HepG2 (cell line): ENCODE data around the gene CDK5RAP1. TPM values are rescaled to one million over a fixed set of nuclear protein-coding genes. Genes with fewer than 3 reads are reported as not detected.

Experiments used
- ARID5B ChIP-seq: IDR thresholded peaks from 2 replicates; pipeline ENCODE4 v1.4.0; 2020; ENCODE audit warnings: mild to moderate bottlenecking, missing genetic modification reagents
- DNMT3B ChIP-seq: conservative IDR thresholded peaks from 2 replicates; pipeline ENCODE4 v1.6.1; 2016; ENCODE audit warnings: missing biosample characterization, control low read depth
- FOXC1 ChIP-seq: sonication (generic); formaldehyde crosslinking; IDR thresholded peaks from 2 replicates; pipeline ENCODE4 v1.8.0; 2022; ENCODE audit warnings: mild to moderate bottlenecking, missing genetic modification reagents, borderline replicate concordance
- FOXK1 ChIP-seq: sonication (generic); formaldehyde crosslinking; IDR thresholded peaks from 2 replicates; pipeline ENCODE4 v1.4.0; 2020; ENCODE audit warnings: low read depth, missing genetic modification reagents, borderline replicate concordance
- HES4 ChIP-seq: sonication (generic); formaldehyde crosslinking; IDR thresholded peaks from 2 replicates; pipeline ENCODE4 v1.9.0; 2021; ENCODE audit warnings: mild to moderate bottlenecking, missing genetic modification reagents, borderline replicate concordance
- HNF1A ChIP-seq, 2 experiments: sonication (generic) in 1 of 2; formaldehyde crosslinking in 1 of 2; IDR thresholded peaks; 2 replicates each; pipeline versions ENCODE4 v1.4.0 to v1.6.1; 2016 to 2020; ENCODE audit warnings: borderline replicate concordance in 1 of 2, low read depth in 1 of 2, mild to moderate bottlenecking in 1 of 2, missing genetic modification reagents in 1 of 2
- HNF4G ChIP-seq, 2 experiments: sonication (generic) in 1 of 2; formaldehyde crosslinking in 1 of 2; IDR thresholded peaks; 2 replicates each; pipeline versions ENCODE4 v1.4.0 to v1.6.1; 2011 to 2020; ENCODE audit warnings: borderline replicate concordance in 2 of 2, low read depth in 2 of 2, mild to moderate bottlenecking in 2 of 2, low read length in 1 of 2, missing genetic modification reagents in 1 of 2, moderate library complexity in 1 of 2
- LCORL ChIP-seq, 2 experiments: fragments of 450-650 bp in 1 of 2; sonication (generic) in 1 of 2; formaldehyde crosslinking in 1 of 2; IDR thresholded peaks; 2 replicates each; pipeline versions ENCODE4 v1.5.0 to v1.6.1; 2017 to 2020; ENCODE audit warnings: antibody characterized with exemption in 1 of 2, missing genetic modification reagents in 1 of 2
- PTBP1 ChIP-seq: fragments of 200-400 bp; formaldehyde crosslinking; IDR thresholded peaks from 2 replicates; pipeline ENCODE4 v1.6.1; 2018; ENCODE audit warnings: low read length, low read depth; ENCODE audit not compliant: poor library complexity, severe bottlenecking
- SIN3A ChIP-seq: IDR thresholded peaks from 2 replicates; pipeline ENCODE4 v1.6.1; 2011; ENCODE audit warnings: low read depth, mild to moderate bottlenecking, control low read depth, low read length, borderline replicate concordance
- THAP9 ChIP-seq: sonication (generic); formaldehyde crosslinking; IDR thresholded peaks from 2 replicates; pipeline ENCODE4; 2020; ENCODE audit warnings: missing genetic modification reagents, mild to moderate bottlenecking, borderline replicate concordance
- YY1 ChIP-seq: IDR thresholded peaks from 2 replicates; pipeline ENCODE4 v1.6.1; 2011; ENCODE audit warnings: low read length, low read depth, moderate library complexity, mild to moderate bottlenecking; ENCODE audit not compliant: insufficient read depth, insufficient replicate concordance
- polyA plus RNA-seq, 8 experiments: library from polyadenylated mRNA; depleted of rRNA in 3 of 8; stranded (reverse) in 7 of 8; unstranded in 1 of 8; fragments of >200 nt; fragmentation: Illumina TruSeq in 4 of 8; extraction: Trizol in 4 of 8; gene quantifications; 2 replicates each; pipeline versions ENCODE4 v1.2.1 to v1.2.3, GENCODE V29; 2011 to 2016; ENCODE audit warnings: low read depth in 4 of 8, missing spikeins in 1 of 8, mixed read lengths in 1 of 8; ENCODE audit not compliant: insufficient read depth in 1 of 8
- total RNA-seq, 5 experiments: library from RNA; depleted of rRNA; stranded (reverse); fragments of >200 nt; fragmentation: Illumina TruSeq; extraction: Trizol; gene quantifications; 2 replicates each; pipeline ENCODE4 v1.2.3, GENCODE V29; 2016; ENCODE audit warnings: low read depth in 1 of 5

Gene CDK5RAP1
- total and polyA plus RNA-seq, 2 of the 13 experiments (the other 11 are each of a cell fraction or from before 2014, with no cell fraction given): 53.6 to 98.2 TPM

GRCh38 chr20:33373735-33374605, 27.3 kb downstream of the CDK5RAP1 start (continued):
- TF ChIP-seq FOXC1 (CRISPR knock-in tag) (peak; percentile 86; the same call in 1 of the 2 replicates), FOXK1 (CRISPR knock-in tag) (peak; percentile 99), ARID5B (CRISPR knock-in tag) (peak; percentile 100), HNF4G (IDR thresholded peaks at IDR 0.05; ENCODE audit: borderline replicate concordance, low read depth, low read length) (peak; percentile 46; the same call in 1 of the 2 replicates), HNF4G (CRISPR knock-in tag; IDR thresholded peaks at IDR 0.05; ENCODE audit: borderline replicate concordance, low read depth) (peak; percentile 26; the same call in 1 of the 2 replicates), THAP9 (peak; percentile 30; the same call in 1 of the 2 replicates), YY1 (peak; percentile 44), LCORL (IDR thresholded peaks at IDR 0.05) (no peak), LCORL (CRISPR knock-in tag; IDR thresholded peaks at IDR 0.05) (peak; percentile 93), PTBP1 (no peak), HNF1A (IDR thresholded peaks at IDR 0.05; ENCODE audit: low read depth) (peak; percentile 70), HNF1A (CRISPR knock-in tag; IDR thresholded peaks at IDR 0.05; ENCODE audit: borderline replicate concordance) (no peak; the same call in 1 of the 2 replicates), HES4 (CRISPR knock-in tag) (no peak), DNMT3B (peak; percentile 96), SIN3A (0 out of 2 replicates have a peak, but pooled peaks have one; percentile 47)
